Mononuclear cell (primary cell): ENCODE measurements around the gene NTHL1. TPM values are rescaled to one million over a fixed set of nuclear protein-coding genes. Genes with fewer than 3 reads are reported as not detected.

Experiments
- H3K27me3 ChIP-seq: 2 replicates; pipeline ENCODE4 v1.6.0; 2011; ENCODE audit warnings: low read length, control low read depth; ENCODE audit not compliant: insufficient read depth
- H3K4me1 ChIP-seq: 2 replicates; pipeline ENCODE4 v1.5.1; 2011; ENCODE audit warnings: mild to moderate bottlenecking, low read length, control low read depth; ENCODE audit not compliant: insufficient read depth
- H3K4me3 ChIP-seq: 2 replicates; pipeline ENCODE4 v1.5.1; 2011; ENCODE audit warnings: mild to moderate bottlenecking, low read length, moderate library complexity
- H3K9me3 ChIP-seq: 2 replicates; pipeline ENCODE4 v1.5.1; 2011; ENCODE audit warnings: low read depth, mild to moderate bottlenecking, control low read depth, low read length
- total RNA-seq: library from RNA; depleted of rRNA; stranded (reverse); fragments of >200 nt; gene quantifications from one replicate; pipeline ENCODE4 v1.2.3, GENCODE V29; 2012

Gene NTHL1
- 3.1 TPM for total RNA-seq

DNA sequence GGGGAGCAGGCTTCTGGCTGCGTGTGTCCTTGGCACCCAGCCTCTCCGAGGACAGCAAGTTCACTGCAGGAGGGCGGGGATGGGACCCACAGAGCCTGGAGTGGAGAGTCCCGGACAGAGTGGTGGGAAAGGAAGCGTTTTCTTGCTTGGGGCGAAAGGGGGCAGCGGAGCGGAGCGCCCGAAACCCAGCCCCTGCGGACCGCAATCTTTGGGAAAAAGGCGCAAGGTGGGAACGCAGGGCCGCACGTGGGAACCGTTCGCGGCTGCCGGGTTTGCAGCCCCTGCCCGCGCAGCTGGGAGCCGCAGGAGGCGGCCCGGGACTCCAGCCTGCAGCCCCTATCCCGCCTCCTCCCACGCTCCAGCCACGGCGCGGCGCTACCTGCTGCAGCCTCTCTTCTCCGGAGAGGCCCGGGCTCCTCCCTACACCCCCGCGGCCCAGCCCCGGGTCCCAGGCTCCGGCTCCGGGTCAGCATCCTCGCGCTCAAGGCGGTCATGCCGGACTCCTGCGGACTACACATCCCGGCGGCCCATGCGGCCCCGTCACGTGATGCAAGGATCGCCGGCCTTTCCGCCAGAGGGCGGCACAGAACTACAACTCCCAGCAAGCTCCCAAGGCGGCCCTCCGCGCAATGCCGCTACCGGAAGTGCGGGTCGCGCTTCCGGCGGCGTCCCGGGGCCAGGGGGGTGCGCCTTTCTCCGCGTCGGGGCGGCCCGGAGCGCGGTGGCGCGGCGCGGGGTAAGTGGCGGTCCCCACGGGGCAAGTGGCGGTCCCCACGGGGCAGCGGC lies at the start of gene NTHL1, which contains the start of gene TSC2:
NTHL1 (minus strand) TSS at position 505 of the 786 bp plus-strand sequence; CDS start at position 494, 11 bp downstream.
TSC2 (plus strand) TSS at position 656 of the 786 bp plus-strand sequence. CDS start 631 bp downstream, outside the sequence.
- peak within 1 kb of the TSS; percentile 76 for H3K4me3 ChIP-seq
- H3K4me1 ChIP-seq: peaks cover 19% of the 10 kb centered on the region
- H3K27me3 ChIP-seq: no peaks in the 10 kb centered on the region

DNA sequence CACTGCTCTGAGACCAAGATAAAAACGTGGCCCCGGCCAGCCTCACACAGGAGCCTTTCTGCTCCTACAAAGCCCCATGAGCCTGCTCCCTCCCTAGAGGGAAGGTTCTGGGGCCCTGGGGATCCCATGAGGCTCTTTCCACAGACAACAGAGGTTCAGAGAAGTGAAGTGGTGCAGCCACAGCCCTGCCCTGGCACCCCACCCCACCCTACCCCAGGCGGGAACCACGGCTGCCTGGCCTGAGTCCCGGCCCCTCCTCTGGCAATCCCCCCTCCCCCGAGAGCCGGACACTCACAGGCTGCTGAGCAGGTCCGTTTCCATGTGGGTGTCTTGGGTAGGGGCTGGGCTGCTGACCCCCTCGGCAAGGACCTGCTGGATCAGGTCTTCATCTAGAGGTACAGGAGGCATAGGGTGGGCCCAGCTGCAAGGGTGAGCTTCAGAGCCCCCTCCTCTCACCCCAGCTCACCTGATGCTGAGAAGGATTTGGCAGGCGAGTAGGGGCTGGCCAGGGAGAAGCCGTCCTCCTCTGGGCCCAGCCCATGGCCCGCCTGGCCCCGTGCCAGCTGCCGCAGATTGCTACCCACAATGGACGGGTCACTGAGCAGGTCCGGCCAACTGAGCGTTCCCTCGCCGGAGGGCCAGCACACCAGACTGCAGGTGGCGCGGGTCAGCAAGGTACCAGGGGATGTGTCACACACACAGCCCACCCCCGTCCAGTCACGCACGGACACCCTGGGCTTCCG lies 49.4 kb upstream of the NTHL1 start:
- H3K4me3 ChIP-seq: no peak overlapping the region

More for the DNA sequence above, at the start of gene NTHL1, which contains the start of gene TSC2:
- H3K9me3 ChIP-seq: no peaks in the 10 kb centered on the region

DNA sequence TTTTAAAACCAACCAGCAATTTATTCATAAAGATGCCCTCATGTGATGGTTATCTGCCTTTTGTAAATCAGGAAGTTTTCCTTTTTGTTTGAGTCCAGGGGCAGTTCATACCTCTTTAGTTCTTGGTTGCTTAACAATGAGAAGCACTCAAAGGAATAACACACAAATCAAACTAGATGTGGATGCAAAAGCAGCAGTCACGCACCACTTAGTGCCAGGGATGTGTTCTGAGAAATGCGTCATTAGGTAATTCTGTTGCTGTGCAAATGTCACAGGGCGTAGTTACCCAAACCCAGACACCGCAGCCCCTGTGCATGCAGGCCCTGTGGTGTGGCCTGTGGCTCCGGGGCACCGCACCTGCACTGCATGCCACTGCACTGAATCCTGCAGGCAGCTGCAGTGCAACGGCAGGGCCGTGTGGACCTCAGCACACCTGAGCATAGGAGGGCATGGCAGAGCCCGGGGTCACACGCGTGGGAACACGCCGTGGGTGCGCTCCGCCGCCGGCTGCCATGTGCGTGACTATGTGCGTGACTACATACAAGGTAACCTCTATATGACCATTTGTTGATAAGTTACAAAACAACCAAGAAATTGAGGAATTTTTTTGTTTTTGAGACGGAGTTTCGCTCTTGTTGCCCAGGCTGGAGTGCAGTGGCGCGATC lies 48.4 kb upstream of the NTHL1 start:
- Histone ChIP-seq H3K4me1 (no peaks in the 10 kb centered on the region), H3K4me3 (no peak overlapping the region), H3K9me3 (no peaks in the 10 kb centered on the region), H3K27me3 (no peaks in the 10 kb centered on the region)

More for the DNA sequence above, 49.4 kb upstream of the NTHL1 start:
- H3K9me3 ChIP-seq: no peaks in the 10 kb centered on the region
- no peaks in the 10 kb centered on the region for H3K27me3 ChIP-seq
- H3K4me1 ChIP-seq: no peaks in the 10 kb centered on the region

DNA sequence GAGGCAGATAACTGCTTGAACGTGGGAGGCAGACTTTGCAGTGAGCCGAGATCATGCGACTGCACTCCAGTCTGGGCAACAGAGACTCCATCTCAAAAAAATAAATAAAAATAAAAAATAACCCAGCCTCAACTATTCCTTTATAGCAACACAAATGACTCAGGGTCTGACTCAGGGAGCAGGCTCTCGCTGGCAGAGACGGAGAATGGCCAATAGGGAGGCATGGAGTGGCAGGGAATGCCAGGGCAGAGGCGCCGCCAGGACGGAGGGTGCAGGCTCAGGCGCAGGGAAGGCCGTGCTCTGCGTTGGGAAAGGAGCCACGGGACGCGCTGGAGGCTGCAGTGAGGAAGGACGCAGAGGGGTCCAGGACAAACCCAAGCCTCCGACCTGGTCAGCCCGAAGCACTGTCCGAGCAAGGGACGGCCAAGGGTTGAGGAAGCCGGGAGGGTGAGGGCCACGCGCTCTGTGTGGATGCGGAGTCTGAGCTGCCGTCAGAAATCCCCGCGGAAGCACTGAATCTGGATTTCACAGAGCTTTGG lies 47.8 kb upstream of the NTHL1 start:
- H3K4me1 ChIP-seq: no peaks in the 10 kb centered on the region
- no peaks in the 10 kb centered on the region for H3K9me3 ChIP-seq
- no peak overlapping the region for H3K4me3 ChIP-seq
- H3K27me3 ChIP-seq: no peaks in the 10 kb centered on the region

DNA sequence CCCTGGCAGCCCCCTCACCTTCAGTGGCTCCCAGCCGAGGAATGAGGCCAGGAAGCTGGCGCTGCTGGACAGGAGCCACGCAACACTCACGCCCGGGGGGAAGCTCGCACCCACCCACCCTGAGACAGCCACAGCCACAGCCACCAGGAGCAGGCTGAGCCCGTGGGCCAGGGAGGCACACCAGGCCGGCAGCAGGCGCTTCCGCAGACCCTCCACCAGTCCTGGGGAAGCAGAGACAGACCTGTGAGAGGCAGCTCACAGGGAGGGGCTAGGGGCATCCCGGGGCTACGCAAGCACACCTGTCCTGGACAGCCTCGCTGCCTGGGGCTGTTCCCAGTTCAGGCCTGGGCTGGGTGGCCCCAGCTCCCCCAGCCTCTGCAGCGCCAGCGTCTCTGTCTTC lies 46.2 kb upstream of the NTHL1 start:
- no peaks in the 10 kb centered on the region for H3K4me1 ChIP-seq
- H3K4me3 ChIP-seq: no peak overlapping the region
- no peaks in the 10 kb centered on the region for H3K9me3 ChIP-seq

DNA sequence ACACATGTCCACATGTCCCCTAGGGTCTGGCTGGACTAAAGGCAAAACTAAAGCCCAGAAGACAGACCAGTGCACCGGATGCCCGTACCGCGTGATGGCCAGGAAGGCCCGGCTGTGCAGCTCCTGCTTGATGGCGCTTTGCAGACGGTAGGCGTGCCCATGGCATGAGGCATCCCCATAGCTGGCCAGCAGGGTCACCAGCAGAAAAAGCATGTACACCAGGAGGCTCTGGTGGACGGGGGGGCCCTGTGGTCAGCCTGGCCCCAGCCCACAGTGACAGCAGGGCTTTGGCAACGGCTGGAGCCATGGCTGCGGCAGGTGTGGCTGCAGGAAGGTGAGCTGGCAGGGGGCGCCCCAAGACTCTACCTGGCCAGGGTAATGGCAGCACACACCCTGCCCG lies 45.2 kb upstream of the NTHL1 start:
- no peak overlapping the region for H3K4me3 ChIP-seq
- H3K4me1 ChIP-seq: no peaks in the 10 kb centered on the region
- H3K27me3 ChIP-seq: no peaks in the 10 kb centered on the region
- no peaks in the 10 kb centered on the region for H3K9me3 ChIP-seq

More for the DNA sequence above, 46.2 kb upstream of the NTHL1 start:
- H3K27me3 ChIP-seq: no peaks in the 10 kb centered on the region

DNA sequence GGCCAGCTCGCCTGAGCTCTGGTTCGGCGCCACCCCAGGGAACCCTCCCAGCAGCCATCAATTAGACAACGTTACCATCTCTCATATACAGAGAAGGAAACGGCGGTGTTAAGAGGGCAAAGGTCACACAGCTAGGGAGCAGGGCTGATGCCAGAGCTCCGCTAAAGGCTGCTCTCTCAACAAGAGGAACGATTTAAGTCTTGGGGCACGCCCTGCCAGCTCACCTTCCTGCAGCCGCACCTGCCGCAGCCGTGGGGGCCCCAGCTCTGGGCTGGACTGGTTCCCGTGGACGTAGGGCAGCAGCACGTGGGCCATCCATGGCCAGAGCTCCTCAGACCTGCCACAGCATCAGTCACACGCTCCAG lies 44.6 kb upstream of the NTHL1 start:
- Histone ChIP-seq H3K9me3 (no peaks in the 10 kb centered on the region), H3K4me3 (no peak overlapping the region), H3K27me3 (no peaks in the 10 kb centered on the region), H3K4me1 (no peaks in the 10 kb centered on the region)

DNA sequence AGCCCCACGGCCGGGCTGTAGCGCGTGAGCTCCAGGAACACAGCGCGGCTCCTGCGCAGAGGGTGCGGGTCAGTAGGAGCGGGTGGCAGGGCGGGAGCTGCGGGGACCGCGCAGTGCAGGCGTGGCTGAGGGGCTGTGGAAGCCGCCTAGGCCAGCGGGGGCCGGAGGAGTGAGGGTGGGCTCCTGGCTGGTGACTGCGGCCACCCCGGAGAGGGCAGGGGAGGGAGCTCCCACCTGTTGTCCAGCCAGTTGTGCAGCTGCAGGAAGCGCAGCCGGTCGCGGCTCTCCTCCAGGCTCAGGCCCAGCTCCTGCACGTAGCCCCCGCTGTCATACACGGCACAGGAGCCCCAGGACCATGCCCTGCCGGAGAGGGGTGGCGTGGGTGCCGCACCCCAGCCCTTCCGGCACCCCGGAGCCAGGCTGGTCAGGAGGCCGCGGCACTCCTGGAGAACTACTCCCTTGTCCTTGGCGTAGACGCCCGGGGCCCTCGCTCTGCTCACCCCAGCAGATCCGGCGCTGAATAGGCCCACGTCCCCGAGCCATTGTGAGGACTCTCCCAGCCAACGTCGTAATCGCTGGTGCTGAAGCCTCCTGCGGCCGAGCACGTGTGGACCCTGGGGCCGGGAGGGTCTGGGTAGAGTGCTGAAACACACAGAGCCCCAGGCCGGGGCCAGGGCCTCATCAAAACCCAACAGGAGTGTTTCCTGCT lies 44.1 kb upstream of the NTHL1 start:
- H3K9me3 ChIP-seq: no peaks in the 10 kb centered on the region
- no peak overlapping the region for H3K4me3 ChIP-seq
- no peaks in the 10 kb centered on the region for H3K27me3 ChIP-seq
- no peaks in the 10 kb centered on the region for H3K4me1 ChIP-seq

DNA sequence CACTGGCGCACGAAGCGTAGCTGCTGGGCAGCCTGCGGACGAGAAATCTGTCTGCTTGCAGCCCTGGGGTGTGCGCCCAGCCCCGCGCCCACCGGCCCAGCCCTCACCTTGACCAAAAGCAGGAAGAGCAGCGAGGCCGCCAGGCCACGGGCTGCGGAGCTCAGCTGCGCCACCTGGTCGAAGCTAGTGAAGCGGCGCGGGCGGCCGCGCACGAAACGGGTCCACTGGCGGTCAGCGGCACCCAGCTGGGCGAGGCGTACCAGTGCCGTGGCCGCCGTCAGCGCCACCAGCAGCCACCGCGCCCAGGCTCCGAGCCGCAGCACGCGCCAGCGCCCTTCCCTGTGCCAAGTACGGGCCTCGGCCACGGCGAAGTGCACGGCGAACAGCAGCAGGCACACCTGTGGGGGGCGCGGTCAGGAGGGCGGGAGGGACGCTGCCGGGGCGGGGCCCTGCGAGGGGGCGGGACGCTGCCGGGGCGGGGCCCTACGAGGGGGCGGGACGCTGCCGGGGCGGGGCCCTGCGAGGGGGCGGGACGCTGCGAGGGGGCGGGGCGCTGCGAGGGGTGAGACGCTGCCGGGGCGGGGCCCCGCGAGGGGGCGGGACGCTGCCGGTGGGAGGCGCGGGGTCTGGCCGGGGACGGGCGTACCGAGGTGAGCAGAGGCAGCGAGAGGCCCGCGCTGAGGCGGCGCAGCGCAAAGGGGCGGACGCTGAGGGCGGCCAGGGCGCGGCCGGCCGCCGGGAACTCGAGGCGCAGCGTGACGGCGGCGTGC lies 43.3 kb upstream of the NTHL1 start:
- Histone ChIP-seq H3K4me1 (no peaks in the 10 kb centered on the region), H3K27me3 (no peaks in the 10 kb centered on the region), H3K4me3 (no peak overlapping the region), H3K9me3 (no peaks in the 10 kb centered on the region)

DNA sequence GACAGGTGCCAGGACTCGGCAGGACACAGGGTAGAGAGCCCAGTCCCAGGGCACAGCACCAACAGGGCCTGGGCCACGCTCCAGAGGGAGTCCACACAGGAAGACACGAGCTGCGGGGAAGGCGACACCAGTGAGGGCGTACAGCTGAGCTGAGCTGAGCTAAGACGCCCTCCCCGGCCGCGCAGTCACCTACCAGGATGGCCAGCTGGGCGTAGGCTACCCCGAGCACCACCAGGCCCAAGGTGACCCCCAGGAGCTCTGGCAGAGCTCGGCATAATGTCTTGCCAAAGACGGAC lies 42.8 kb upstream of the NTHL1 start:
- H3K27me3 ChIP-seq: no peaks in the 10 kb centered on the region
- no peaks in the 10 kb centered on the region for H3K4me1 ChIP-seq
- H3K4me3 ChIP-seq: no peak overlapping the region
- H3K9me3 ChIP-seq: no peaks in the 10 kb centered on the region

DNA sequence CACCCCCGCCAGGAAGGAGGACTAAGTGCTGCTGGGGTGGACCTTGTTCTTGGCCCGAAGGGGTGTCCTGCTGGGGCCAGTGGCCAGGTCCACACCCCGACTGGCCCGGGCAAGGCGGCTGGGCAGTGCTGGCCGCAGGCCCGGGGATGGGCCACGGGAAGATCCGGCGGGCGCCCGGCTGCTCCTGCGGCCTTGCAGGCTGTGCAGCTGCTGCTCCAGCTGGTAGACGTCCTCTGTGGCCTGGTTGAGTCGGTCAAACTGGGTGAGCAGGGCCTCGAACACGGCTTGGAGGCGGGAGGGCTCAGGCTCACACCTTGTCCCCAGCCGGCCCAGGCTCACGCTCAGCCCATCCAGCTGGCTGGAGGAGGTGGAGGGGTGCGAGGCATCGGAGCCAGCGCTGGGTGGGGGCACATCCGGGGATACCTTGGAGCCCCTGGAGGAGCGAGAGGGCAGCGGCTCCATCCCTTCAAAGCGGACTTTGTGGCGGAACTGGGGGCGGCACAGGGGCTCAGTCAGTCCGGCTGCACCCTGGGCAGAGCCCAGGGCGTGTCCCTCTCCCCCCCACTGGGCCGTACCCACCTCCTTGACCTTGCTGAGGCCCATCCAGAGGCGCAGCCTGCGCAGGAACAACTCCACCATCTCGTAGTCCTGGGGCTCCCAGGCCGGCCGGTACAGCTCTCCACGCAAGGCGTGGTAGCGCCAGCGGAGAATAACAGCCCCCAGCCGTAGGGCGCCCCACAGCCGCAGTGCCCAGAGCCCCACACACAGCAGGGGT lies 42.3 kb upstream of the NTHL1 start:
- Histone ChIP-seq H3K4me3 (no peak overlapping the region), H3K27me3 (no peaks in the 10 kb centered on the region), H3K4me1 (no peaks in the 10 kb centered on the region), H3K9me3 (no peaks in the 10 kb centered on the region)

DNA sequence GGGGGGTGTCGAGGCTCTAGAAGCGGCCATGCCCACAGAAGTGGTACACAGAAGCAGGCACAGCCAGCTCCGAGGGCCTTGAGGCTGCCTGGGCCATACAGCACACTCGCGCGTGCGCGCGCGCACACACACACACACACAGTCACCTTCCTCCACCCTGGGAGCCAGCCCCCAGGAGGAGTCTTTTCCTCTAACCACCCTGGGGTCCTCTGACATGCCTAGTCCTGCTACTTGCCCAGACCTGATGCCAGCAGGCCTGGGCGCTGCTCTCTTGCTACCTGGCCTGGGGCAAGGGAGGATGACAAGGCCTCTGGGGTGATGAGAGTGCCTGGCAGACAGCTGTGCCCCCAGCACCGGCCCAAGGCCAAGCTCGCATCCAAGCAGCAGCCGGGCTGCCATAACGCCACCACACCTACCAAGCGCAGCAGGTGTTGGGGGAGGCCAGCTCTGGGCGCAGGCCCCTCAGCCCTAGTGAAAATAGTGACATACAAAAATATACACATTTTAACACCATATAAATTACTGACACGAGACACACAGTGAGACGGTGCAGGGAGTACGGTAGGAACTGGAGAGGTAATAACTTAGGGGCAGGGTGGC lies 41.2 kb upstream of the NTHL1 start:
- no peaks in the 10 kb centered on the region for H3K9me3 ChIP-seq
- H3K27me3 ChIP-seq: no peaks in the 10 kb centered on the region
- H3K4me3 ChIP-seq: no peak overlapping the region
- H3K4me1 ChIP-seq: no peaks in the 10 kb centered on the region
